Suprapubic skin (tissue), 4 donors: Measurements from ENCODE around the gene FUCA1.
"Not testable (repeated sequence)": the region's sequence is repeated elsewhere in the genome, so short reads cannot be mapped to it uniquely, and the experiment has no call there.

Experiments
- POLR2A ChIP-seq, 2 donors: fragments of 450-650 bp; IDR thresholded peaks; one replicate each; pipeline ENCODE4 v1.6.1; 2017; ENCODE audit warnings: antibody characterized with exemption in 2 of 2, mild to moderate bottlenecking in 2 of 2, moderate library complexity in 2 of 2
- POLR2AphosphoS5 ChIP-seq, 3 donors: sonication (generic); formaldehyde crosslinking; IDR thresholded peaks; one replicate each; pipeline ENCODE4 v1.6.1; 2017; ENCODE audit warnings: antibody characterized with exemption in 3 of 3
- TF ChIP-seq, protein P1 (sequence below), 2 donors: fragments of 200-600 bp in 1 of 2; fragments of 450-650 bp in 1 of 2; sonication (generic) in 1 of 2; IDR thresholded peaks; one replicate each; pipeline ENCODE4 v1.5.1; 2016 to 2019; ENCODE audit warnings: antibody characterized with exemption in 2 of 2, mild to moderate bottlenecking in 1 of 2, moderate library complexity in 1 of 2

- TF ChIP-seq, protein P1, sequence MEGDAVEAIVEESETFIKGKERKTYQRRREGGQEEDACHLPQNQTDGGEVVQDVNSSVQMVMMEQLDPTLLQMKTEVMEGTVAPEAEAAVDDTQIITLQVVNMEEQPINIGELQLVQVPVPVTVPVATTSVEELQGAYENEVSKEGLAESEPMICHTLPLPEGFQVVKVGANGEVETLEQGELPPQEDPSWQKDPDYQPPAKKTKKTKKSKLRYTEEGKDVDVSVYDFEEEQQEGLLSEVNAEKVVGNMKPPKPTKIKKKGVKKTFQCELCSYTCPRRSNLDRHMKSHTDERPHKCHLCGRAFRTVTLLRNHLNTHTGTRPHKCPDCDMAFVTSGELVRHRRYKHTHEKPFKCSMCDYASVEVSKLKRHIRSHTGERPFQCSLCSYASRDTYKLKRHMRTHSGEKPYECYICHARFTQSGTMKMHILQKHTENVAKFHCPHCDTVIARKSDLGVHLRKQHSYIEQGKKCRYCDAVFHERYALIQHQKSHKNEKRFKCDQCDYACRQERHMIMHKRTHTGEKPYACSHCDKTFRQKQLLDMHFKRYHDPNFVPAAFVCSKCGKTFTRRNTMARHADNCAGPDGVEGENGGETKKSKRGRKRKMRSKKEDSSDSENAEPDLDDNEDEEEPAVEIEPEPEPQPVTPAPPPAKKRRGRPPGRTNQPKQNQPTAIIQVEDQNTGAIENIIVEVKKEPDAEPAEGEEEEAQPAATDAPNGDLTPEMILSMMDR (IDR thresholded peaks at IDR 0.05) = not testable (repeated sequence)
- TF ChIP-seq POLR2AphosphoS5, POLR2A (IDR thresholded peaks at IDR 0.05): not testable (repeated sequence)
Measured at GRCh38 chr1:23900017-23900416, 31.9 kb upstream of the FUCA1 start.
